HEK293 (cell line): ENCODE measurements around the gene DLK2.

Experiments used
- CTCF ChIA-PET: fragments of 350-600 bp; formaldehyde crosslinking; extraction: SDS; loops from one replicate; lab custom pipeline; 2021; ENCODE audit warnings: antibody characterized with exemption; lab: Yijun Ruan, JAX
- POLR2A ChIA-PET: fragments of 300-600 bp; formaldehyde crosslinking; extraction: SDS; loops from one replicate; lab custom pipeline; 2020; ENCODE audit warnings: antibody characterized with exemption, inconsistent platforms; lab: Yijun Ruan, JAX
- H3K27ac ChIP-seq: fragments of 200-500 bp; sonication (Bioruptor generic); 2 replicates; pipeline ENCODE4 v1.5.1; 2014; ENCODE audit warnings: low read depth, low read length, control low read depth, inconsistent platforms; ENCODE audit errors: extremely low read depth
- H3K36me3 ChIP-seq, 2 experiments: fragments of 200-500 bp in 1 of 2; sonication (Bioruptor generic) in 1 of 2; 1 replicate in 1 of 2; 2 replicates in 1 of 2; pipeline ENCODE4 v1.5.1; 2014 to 2017; ENCODE audit warnings: inconsistent platforms in 2 of 2, low read length in 2 of 2; ENCODE audit not compliant: control insufficient read depth in 2 of 2, insufficient read depth in 1 of 2
- H3K4me1 ChIP-seq: fragments of 200-500 bp; sonication (Bioruptor generic); 2 replicates; pipeline ENCODE4 v1.5.1; 2014; ENCODE audit warnings: mild to moderate bottlenecking, low read length, inconsistent platforms; ENCODE audit not compliant: control insufficient read depth, insufficient read depth
- H3K4me3 ChIP-seq: 2 replicates; pipeline ENCODE4 v1.5.1; 2011; ENCODE audit warnings: low read depth, mild to moderate bottlenecking, control low read depth, low read length, moderate library complexity
- H3K9me3 ChIP-seq: fragments of 200-500 bp; sonication (Bioruptor generic); 2 replicates; pipeline ENCODE4 v1.5.1; 2014; ENCODE audit warnings: low read depth, low read length, inconsistent platforms; ENCODE audit not compliant: control insufficient read depth, insufficient read depth
- BCL11B ChIP-seq: fragments of 450-650 bp; formaldehyde crosslinking; IDR thresholded peaks from 2 replicates; pipeline ENCODE4 v1.5.1; 2016; ENCODE audit warnings: low read depth, missing biosample characterization, missing genetic modification characterization
- HOXD13 ChIP-seq: sonication (generic); formaldehyde crosslinking; IDR thresholded peaks from 2 replicates; pipeline ENCODE4 v1.8.0; 2022; ENCODE audit warnings: missing genetic modification reagents, borderline replicate concordance
- KLF1 ChIP-seq: fragments of 450-650 bp; formaldehyde crosslinking; IDR thresholded peaks from 2 replicates; pipeline ENCODE4 v1.5.1; 2016; ENCODE audit warnings: missing biosample characterization, missing genetic modification characterization
- KLF7 ChIP-seq: fragments of 450-650 bp; formaldehyde crosslinking; IDR thresholded peaks from 2 replicates; pipeline ENCODE4 v1.5.1; 2016; ENCODE audit warnings: missing biosample characterization, missing genetic modification characterization, borderline replicate concordance
- KLF8 ChIP-seq: fragments of 450-650 bp; formaldehyde crosslinking; IDR thresholded peaks from 2 replicates; pipeline ENCODE4 v1.5.1; 2016; ENCODE audit warnings: missing biosample characterization, missing genetic modification characterization
- RBAK ChIP-seq: fragments of 450-650 bp; formaldehyde crosslinking; IDR thresholded peaks from 2 replicates; pipeline ENCODE4 v1.5.1; 2016; ENCODE audit warnings: missing biosample characterization, missing genetic modification characterization
- TCF7L2 ChIP-seq: IDR thresholded peaks from 2 replicates; pipeline ENCODE4 v1.6.1; 2011; ENCODE audit warnings: low read depth, mild to moderate bottlenecking, inconsistent platforms, low read length, moderate library complexity, borderline replicate concordance
- ZBTB21 ChIP-seq: fragments of 450-650 bp; formaldehyde crosslinking; IDR thresholded peaks from 2 replicates; pipeline ENCODE4 v1.5.1; 2017; ENCODE audit warnings: missing biosample characterization, missing genetic modification characterization
- ZBTB6 ChIP-seq: fragments of 450-650 bp; formaldehyde crosslinking; IDR thresholded peaks from 2 replicates; pipeline ENCODE4 v1.5.1; 2017; ENCODE audit warnings: missing biosample characterization, missing genetic modification characterization
- ZFP69B ChIP-seq: fragments of 450-650 bp; formaldehyde crosslinking; IDR thresholded peaks from 2 replicates; pipeline ENCODE4 v1.5.1; 2016; ENCODE audit warnings: missing biosample characterization, missing genetic modification characterization
- ZNF184 ChIP-seq: fragments of 450-650 bp; IDR thresholded peaks from 2 replicates; pipeline ENCODE4 v1.5.1; 2018; ENCODE audit warnings: missing biosample characterization, mild to moderate bottlenecking, missing genetic modification characterization
- ZNF19 ChIP-seq: fragments of 450-650 bp; formaldehyde crosslinking; IDR thresholded peaks from 2 replicates; pipeline ENCODE4; 2016; ENCODE audit warnings: missing biosample characterization, missing genetic modification characterization, low read depth
- ZNF2 ChIP-seq: fragments of 450-650 bp; formaldehyde crosslinking; IDR thresholded peaks from 2 replicates; pipeline ENCODE4 v1.5.1; 2016; ENCODE audit warnings: missing biosample characterization, missing genetic modification characterization
- ZNF214 ChIP-seq: fragments of 450-650 bp; formaldehyde crosslinking; IDR thresholded peaks from 2 replicates; pipeline ENCODE4 v1.5.1; 2017; ENCODE audit warnings: missing biosample characterization, mild to moderate bottlenecking, missing genetic modification characterization, borderline replicate concordance
- ZNF24 ChIP-seq: fragments of 450-650 bp; formaldehyde crosslinking; IDR thresholded peaks from 2 replicates; pipeline ENCODE4 v1.5.1; 2016; ENCODE audit warnings: missing biosample characterization, missing genetic modification characterization
- ZNF248 ChIP-seq: fragments of 450-650 bp; formaldehyde crosslinking; IDR thresholded peaks from 2 replicates; pipeline ENCODE4 v1.5.1; 2017; ENCODE audit warnings: missing biosample characterization, missing genetic modification characterization
- ZNF341 ChIP-seq: fragments of 450-650 bp; formaldehyde crosslinking; IDR thresholded peaks from 2 replicates; pipeline ENCODE4; 2016; ENCODE audit warnings: low read depth, missing biosample characterization, missing genetic modification characterization
- ZNF37A ChIP-seq: fragments of 450-650 bp; IDR thresholded peaks from 2 replicates; pipeline ENCODE4 v1.5.1; 2018; ENCODE audit warnings: missing biosample characterization, missing genetic modification characterization
- ZNF398 ChIP-seq: fragments of 450-650 bp; formaldehyde crosslinking; IDR thresholded peaks from 2 replicates; pipeline ENCODE4 v1.5.1; 2017; ENCODE audit warnings: missing biosample characterization, missing genetic modification characterization
- ZNF501 ChIP-seq: fragments of 450-650 bp; formaldehyde crosslinking; IDR thresholded peaks from 2 replicates; pipeline ENCODE4 v1.5.1; 2016; ENCODE audit warnings: missing biosample characterization, missing genetic modification characterization
- ZNF510 ChIP-seq: fragments of 450-650 bp; formaldehyde crosslinking; IDR thresholded peaks from 2 replicates; pipeline ENCODE4 v1.5.1; 2018; ENCODE audit warnings: mild to moderate bottlenecking, missing genetic modification characterization, missing biosample characterization; ENCODE audit not compliant: insufficient replicate concordance
- ZNF558 ChIP-seq: fragments of 450-650 bp; formaldehyde crosslinking; IDR thresholded peaks from 2 replicates; pipeline ENCODE4 v1.5.1; 2016; ENCODE audit warnings: missing biosample characterization, missing genetic modification characterization
- ZNF624 ChIP-seq: fragments of 450-650 bp; formaldehyde crosslinking; IDR thresholded peaks from 2 replicates; pipeline ENCODE4 v1.5.1; 2017; ENCODE audit warnings: missing biosample characterization, missing genetic modification characterization
- ZNF664 ChIP-seq: fragments of 450-650 bp; formaldehyde crosslinking; IDR thresholded peaks from 2 replicates; pipeline ENCODE4 v1.5.1; 2016; ENCODE audit warnings: missing biosample characterization, missing genetic modification characterization
- ZNF76 ChIP-seq: fragments of 450-650 bp; formaldehyde crosslinking; IDR thresholded peaks from 2 replicates; pipeline ENCODE4; 2016; ENCODE audit warnings: low read depth, missing biosample characterization, missing genetic modification characterization, borderline replicate concordance
- ZNF777 ChIP-seq: fragments of 450-650 bp; formaldehyde crosslinking; IDR thresholded peaks from 2 replicates; pipeline ENCODE4 v1.5.1; 2017; ENCODE audit warnings: missing biosample characterization, missing genetic modification characterization, borderline replicate concordance
- TF ChIP-seq, protein P1 (sequence below): fragments of 450-650 bp; IDR thresholded peaks from 2 replicates; pipeline ENCODE4 v1.5.1; 2018; ENCODE audit warnings: missing biosample characterization, missing genetic modification characterization
- TF ChIP-seq, protein P2 (sequence below): fragments of 450-650 bp; formaldehyde crosslinking; IDR thresholded peaks from 2 replicates; pipeline ENCODE4 v1.5.1; 2016; ENCODE audit warnings: missing biosample characterization, missing genetic modification characterization
- TF ChIP-seq, protein P3 (sequence below): fragments of 450-650 bp; formaldehyde crosslinking; IDR thresholded peaks from 2 replicates; pipeline ENCODE4 v1.5.1; 2016; ENCODE audit warnings: missing biosample characterization, missing genetic modification characterization

DLK2 gene

GRCh38 chr6:43428874-43429273 is 26.5 kb downstream of the DLK2 start:
- Histone ChIP-seq H3K27ac (no peak overlapping the region), H3K9me3 (no peaks in the 10 kb centered on the region), H3K36me3 (peaks cover 7 to 20% of the 10 kb centered on the region in 2 experiments; a peak in 2 of 3 replicates), H3K4me3 (no peak overlapping the region), H3K4me1 (peaks cover 7% of the 10 kb centered on the region; the same call in 1 of the 2 replicates)
- POLR2A ChIA-PET: interaction anchor here (1.6 to 2.6 kb wide), 2 partner anchors 8 to 30 kb away, joined by 3 to 22 read pairs; no protein-coding TSS in a partner anchor
- no peak for TF ChIP-seq KLF1 (tag by site-specific recombination)
- TF ChIP-seq ZNF510 (tag by site-specific recombination): no peak
- no peak for TF ChIP-seq ZNF624 (tag by site-specific recombination)
- TF ChIP-seq, protein P1, sequence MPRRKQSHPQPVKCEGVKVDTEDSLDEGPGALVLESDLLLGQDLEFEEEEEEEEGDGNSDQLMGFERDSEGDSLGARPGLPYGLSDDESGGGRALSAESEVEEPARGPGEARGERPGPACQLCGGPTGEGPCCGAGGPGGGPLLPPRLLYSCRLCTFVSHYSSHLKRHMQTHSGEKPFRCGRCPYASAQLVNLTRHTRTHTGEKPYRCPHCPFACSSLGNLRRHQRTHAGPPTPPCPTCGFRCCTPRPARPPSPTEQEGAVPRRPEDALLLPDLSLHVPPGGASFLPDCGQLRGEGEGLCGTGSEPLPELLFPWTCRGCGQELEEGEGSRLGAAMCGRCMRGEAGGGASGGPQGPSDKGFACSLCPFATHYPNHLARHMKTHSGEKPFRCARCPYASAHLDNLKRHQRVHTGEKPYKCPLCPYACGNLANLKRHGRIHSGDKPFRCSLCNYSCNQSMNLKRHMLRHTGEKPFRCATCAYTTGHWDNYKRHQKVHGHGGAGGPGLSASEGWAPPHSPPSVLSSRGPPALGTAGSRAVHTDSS: no peak
- TF ChIP-seq ZNF777 (tag by site-specific recombination): no peak
- no peak for TF ChIP-seq ZNF341 (tag by site-specific recombination)
- TF ChIP-seq, protein P2, sequence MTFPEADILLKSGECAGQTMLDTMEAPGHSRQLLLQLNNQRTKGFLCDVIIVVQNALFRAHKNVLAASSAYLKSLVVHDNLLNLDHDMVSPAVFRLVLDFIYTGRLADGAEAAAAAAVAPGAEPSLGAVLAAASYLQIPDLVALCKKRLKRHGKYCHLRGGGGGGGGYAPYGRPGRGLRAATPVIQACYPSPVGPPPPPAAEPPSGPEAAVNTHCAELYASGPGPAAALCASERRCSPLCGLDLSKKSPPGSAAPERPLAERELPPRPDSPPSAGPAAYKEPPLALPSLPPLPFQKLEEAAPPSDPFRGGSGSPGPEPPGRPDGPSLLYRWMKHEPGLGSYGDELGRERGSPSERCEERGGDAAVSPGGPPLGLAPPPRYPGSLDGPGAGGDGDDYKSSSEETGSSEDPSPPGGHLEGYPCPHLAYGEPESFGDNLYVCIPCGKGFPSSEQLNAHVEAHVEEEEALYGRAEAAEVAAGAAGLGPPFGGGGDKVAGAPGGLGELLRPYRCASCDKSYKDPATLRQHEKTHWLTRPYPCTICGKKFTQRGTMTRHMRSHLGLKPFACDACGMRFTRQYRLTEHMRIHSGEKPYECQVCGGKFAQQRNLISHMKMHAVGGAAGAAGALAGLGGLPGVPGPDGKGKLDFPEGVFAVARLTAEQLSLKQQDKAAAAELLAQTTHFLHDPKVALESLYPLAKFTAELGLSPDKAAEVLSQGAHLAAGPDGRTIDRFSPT (tag by site-specific recombination): no peak
- no peak for TF ChIP-seq ZNF19
- no peak for TF ChIP-seq HOXD13 (CRISPR knock-in tag)
- no peak for TF ChIP-seq ZNF37A (tag by site-specific recombination)
- TF ChIP-seq KLF7: no peak
- no peak for TF ChIP-seq ZFP69B (tag by site-specific recombination)
- no peak for TF ChIP-seq BCL11B
- no peak for TF ChIP-seq ZNF558 (tag by site-specific recombination)
- no peak for TF ChIP-seq ZNF398 (tag by site-specific recombination)
- TF ChIP-seq RBAK (tag by site-specific recombination): no peak
- no peak for TF ChIP-seq ZBTB21 (tag by site-specific recombination)
- CTCF ChIA-PET: interaction anchor here (0.6 to 0.9 kb wide), 2 partner anchors 12 to 79 kb away, joined by 3 read pairs; no protein-coding TSS in a partner anchor

DNA sequence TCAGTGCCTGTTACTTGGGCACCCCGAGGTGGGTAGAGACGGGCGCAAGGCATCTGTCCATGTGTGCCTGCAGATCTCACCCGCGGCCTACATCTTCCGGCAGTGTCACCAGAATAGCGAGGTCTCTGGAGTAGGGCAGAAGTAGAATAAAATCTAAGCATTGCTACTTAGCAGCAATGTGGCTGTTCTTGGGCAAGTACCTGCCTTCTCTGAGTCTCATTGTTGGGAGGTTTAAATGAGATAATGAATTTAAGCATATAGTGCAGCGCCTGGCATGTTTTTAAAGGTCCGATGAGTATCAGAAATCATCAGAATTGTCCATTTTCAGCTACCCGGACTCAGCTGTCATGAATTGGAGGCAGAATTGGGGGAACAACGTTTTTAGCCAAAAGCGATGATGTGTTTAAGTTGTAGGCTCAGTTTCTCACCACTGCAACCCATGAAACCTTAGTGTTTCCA is 27.2 kb downstream of the DLK2 start:
- peak overlapping the region; percentile 84 for H3K27ac ChIP-seq
- peak overlapping the region; percentile 92 for H3K4me3 ChIP-seq
- peaks cover 7 to 14% of the 10 kb centered on the region in 2 experiments; a peak in 2 of 3 replicates for H3K36me3 ChIP-seq
- H3K9me3 ChIP-seq: no peaks in the 10 kb centered on the region
- peaks cover 7% of the 10 kb centered on the region; the same call in 1 of the 2 replicates for H3K4me1 ChIP-seq
- CTCF ChIA-PET: interaction anchor here (0.5 to 0.9 kb wide), 2 partner anchors 80 to 528 kb away, joined by 3 to 4 read pairs; no protein-coding TSS in a partner anchor
- POLR2A ChIA-PET: interaction anchor here (0.8 to 2.6 kb wide), 8 partner anchors 9 to 89 kb away, joined by 3 to 28 read pairs (median 4); partner anchors contain the start of genes POLR1C, YIPF3 and ZNF318
- no peak for TF ChIP-seq KLF8 (tag by site-specific recombination)
- TF ChIP-seq, protein P3, sequence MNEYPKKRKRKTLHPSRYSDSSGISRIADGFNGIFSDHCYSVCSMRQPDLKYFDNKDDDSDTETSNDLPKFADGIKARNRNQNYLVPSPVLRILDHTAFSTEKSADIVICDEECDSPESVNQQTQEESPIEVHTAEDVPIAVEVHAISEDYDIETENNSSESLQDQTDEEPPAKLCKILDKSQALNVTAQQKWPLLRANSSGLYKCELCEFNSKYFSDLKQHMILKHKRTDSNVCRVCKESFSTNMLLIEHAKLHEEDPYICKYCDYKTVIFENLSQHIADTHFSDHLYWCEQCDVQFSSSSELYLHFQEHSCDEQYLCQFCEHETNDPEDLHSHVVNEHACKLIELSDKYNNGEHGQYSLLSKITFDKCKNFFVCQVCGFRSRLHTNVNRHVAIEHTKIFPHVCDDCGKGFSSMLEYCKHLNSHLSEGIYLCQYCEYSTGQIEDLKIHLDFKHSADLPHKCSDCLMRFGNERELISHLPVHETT (tag by site-specific recombination): no peak
- no peak for TF ChIP-seq ZNF501 (tag by site-specific recombination)
- TF ChIP-seq ZBTB6 (tag by site-specific recombination): no peak
- no peak for TF ChIP-seq ZNF184 (tag by site-specific recombination)
- no peak for TF ChIP-seq ZNF76
- no peak for TF ChIP-seq ZNF214 (tag by site-specific recombination)
- TF ChIP-seq TCF7L2: no peak
- no peak for TF ChIP-seq ZNF24 (tag by site-specific recombination)
- TF ChIP-seq ZNF664: peak; percentile 98
- TF ChIP-seq ZNF248 (tag by site-specific recombination): no peak
- no peak for TF ChIP-seq ZNF2 (tag by site-specific recombination)
